ENCODE data around the gene POLR3B. TPM values are rescaled to one million over a fixed set of nuclear protein-coding genes. Genes with fewer than 3 reads are reported as not detected.

POLR3B gene
- total and polyA plus RNA-seq, 9 of the 15 experiments (the other 6 are each of a cell fraction or from before 2014, with no cell fraction given) = 7.6 to 17.9 (median 14.4) TPM

DNA sequence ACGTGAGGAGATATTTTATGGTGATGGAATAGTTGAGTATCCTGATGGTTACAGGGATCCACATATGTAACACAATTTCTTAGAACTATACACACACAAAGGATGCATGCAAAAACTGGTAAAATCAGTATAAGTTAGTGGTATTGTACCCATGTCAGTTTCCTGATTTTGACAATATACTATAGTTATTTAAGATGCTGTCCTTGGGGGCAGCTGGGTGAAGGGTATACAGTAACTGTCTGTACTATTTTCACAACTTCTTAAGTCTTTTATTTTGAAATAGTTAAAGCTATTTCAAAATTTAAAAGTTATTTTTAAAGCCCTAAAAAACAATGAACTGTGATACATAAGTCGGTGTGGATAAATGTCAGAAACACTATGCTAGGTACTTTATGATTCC is 24.5 kb upstream of the POLR3B start:
- H3K9me3 ChIP-seq (replicated peaks; ENCODE audit: control insufficient read depth, insufficient read depth, low read depth, low read length) = no peaks in the 10 kb centered on the region
- no peaks in the 10 kb centered on the region for H3K9me1 ChIP-seq (ENCODE audit: control insufficient read depth, insufficient read depth, low read length)
- DNase-seq (ENCODE audit: extremely low read depth in 1 of 4, low spot score in 3 of 4) (no peak), ATAC-seq (no peak), FAIRE-seq (no peak)
- in situ Hi-C loops (cut with MboI) = no loop called here
- no peaks in the 10 kb centered on the region for H4K20me1 ChIP-seq (replicated peaks; ENCODE audit: control insufficient read depth, insufficient read depth, low read length)
- H3K79me2 ChIP-seq (ENCODE audit: control insufficient read depth, insufficient read depth, low read length) = no peaks in the 10 kb centered on the region
- intact Hi-C loops (cut with micrococcal nuclease) = no loop called here
- no peak overlapping the region for H3K4me2 ChIP-seq (ENCODE audit: insufficient read depth, low read length)
- H3K4me1 ChIP-seq (replicated peaks in 1 of 2; ENCODE audit: control insufficient read depth in 2 of 2, insufficient read depth in 2 of 2, low read length in 2 of 2) = no peaks in the 10 kb centered on the region
- BruUV-seq (replicated peaks) = no TSS peak
- CTCF ChIA-PET (ENCODE audit: low intra/inter-chr PET ratio) = no interaction called here
- no peak overlapping the region for H3K4me3 ChIP-seq
- H2AFZ ChIP-seq (ENCODE audit: low read depth, low read length) = no peak overlapping the region
- H3K27ac ChIP-seq (ENCODE audit: extremely low read depth, low read depth, low read length) = no peak overlapping the region
- TF ChIP-seq SMAD3 (CRISPR knock-in tag; conservative IDR thresholded peaks at IDR 0.05) (no peak), ARNT (IDR thresholded peaks at IDR 0.05) (no peak), RREB1 (CRISPR knock-in tag; IDR thresholded peaks at IDR 0.05) (no peak), JUNB (CRISPR knock-in tag; conservative IDR thresholded peaks at IDR 0.05) (no peak), ZC3H11A (IDR thresholded peaks at IDR 0.05; ENCODE audit: low read depth, low read length) (no peak), ZBTB17 (CRISPR knock-in tag; IDR thresholded peaks at IDR 0.05) (no peak), PTTG1 (tag; IDR thresholded peaks at IDR 0.05; ENCODE audit: low read depth) (no peak), GTF2A2 (tag; IDR thresholded peaks at IDR 0.05) (no peak), ZNF431 (CRISPR knock-in tag; IDR thresholded peaks at IDR 0.05) (no peak), ZNF589 (CRISPR knock-in tag; IDR thresholded peaks at IDR 0.05; ENCODE audit: low read depth) (no peak), MXI1 (IDR thresholded peaks at IDR 0.05; ENCODE audit: low read depth, low read length) (no peak), SMARCB1 (IDR thresholded peaks at IDR 0.05; ENCODE audit: insufficient read length, low read depth) (no peak)
- TF ChIP-seq, protein P1, sequence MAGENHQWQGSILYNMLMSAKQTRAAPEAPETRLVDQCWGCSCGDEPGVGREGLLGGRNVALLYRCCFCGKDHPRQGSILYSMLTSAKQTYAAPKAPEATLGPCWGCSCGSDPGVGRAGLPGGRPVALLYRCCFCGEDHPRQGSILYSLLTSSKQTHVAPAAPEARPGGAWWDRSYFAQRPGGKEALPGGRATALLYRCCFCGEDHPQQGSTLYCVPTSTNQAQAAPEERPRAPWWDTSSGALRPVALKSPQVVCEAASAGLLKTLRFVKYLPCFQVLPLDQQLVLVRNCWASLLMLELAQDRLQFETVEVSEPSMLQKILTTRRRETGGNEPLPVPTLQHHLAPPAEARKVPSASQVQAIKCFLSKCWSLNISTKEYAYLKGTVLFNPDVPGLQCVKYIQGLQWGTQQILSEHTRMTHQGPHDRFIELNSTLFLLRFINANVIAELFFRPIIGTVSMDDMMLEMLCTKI (IDR thresholded peaks at IDR 0.05; ENCODE audit: partially characterized antibody) = no peak
- peaks cover 0 to 14% of the 10 kb centered on the region in 2 experiments; a peak in 1 of 5 replicates for H3K27me3 ChIP-seq (ENCODE audit: control insufficient read depth in 2 of 2, insufficient read depth in 2 of 2, low read length in 2 of 2)
- POLR2A ChIA-PET = no interaction called here
- WGBS (ENCODE audit: insufficient coverage, low coverage, missing lambda C conversion rate) = 12% methylated on average over 2 of the region's 2 CpGs
- no peaks in the 10 kb centered on the region for H3K36me3 ChIP-seq (ENCODE audit: control insufficient read depth, insufficient read depth, low read length)
- no peak overlapping the region for H3K9ac ChIP-seq (ENCODE audit: insufficient read depth in 1 of 2, low read depth in 2 of 2, low read length in 2 of 2)

Data from K562 (cell line).